ENCODE results near the gene RNF123. TPM values are rescaled to one million over a fixed set of nuclear protein-coding genes. Genes with fewer than 3 reads are reported as not detected.

RNF123 gene
- total and polyA plus RNA-seq, 2 donors (not counting 1 experiment from before 2014, with no cell fraction given): 51.8 to 69.0 TPM

DNA sequence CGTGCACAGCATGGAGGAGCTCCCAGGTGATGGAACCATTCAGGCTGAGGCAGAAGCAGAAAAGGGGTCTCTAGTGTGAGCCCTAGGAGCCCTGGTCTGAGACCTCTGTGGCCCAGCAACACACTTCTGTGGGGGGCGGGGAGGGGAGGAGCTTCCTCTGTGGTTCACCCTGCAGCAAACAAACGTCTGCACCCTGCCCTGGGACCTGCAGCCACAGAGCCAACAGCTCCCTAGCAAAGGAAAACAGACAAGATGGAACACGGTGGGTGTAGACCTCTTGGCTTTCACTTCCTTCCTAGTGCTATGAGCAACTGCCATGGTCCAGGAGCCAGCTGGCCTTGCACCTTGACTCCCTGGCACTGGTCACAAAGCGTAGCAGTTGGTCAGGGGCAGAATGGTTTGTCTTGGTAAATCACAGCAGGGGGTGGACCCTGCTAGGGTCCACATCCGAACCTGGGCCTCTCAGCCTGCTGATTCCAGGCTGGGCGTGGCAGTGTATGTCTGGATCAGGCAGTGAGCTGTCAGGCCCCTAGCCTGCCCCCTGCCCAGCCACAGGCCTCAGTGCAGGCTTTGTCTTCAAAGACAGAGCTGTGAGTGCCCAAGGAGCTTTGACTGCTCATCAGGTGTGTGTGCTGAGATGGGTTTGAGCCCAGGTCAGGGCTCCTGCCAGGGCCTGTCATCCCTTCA is 23.4 kb downstream of the RNF123 start:
- DNase-seq (peak; percentile 18), ATAC-seq (ENCODE audit: low read depth) (no peak)
- Mint-ChIP-seq H3K27me3 (no peaks in the 10 kb centered on the region), H3K4me1 (peaks cover 4% of the 10 kb centered on the region), H3K4me3 (no peak overlapping the region), H3K27ac (no peak overlapping the region), H3K9me3 (ENCODE audit: insufficient read depth) (no peaks in the 10 kb centered on the region)
- ChIA-PET CTCF (no interaction called here), POLR2A (no interaction called here)
- no peak overlapping the region for H3K4me3 ChIP-seq (ENCODE audit: control extremely low read depth in 1 of 5, extremely low read depth in 1 of 5, insufficient read depth in 1 of 5, low read depth in 2 of 5, low read length in 4 of 5)
- WGBS (ENCODE audit: insufficient coverage): 51% methylated on average over 7 of the region's 7 CpGs
- no peak overlapping the region for H3K4me2 ChIP-seq (replicated peaks; ENCODE audit: low read depth, low read length, poor library complexity, severe bottlenecking)
- peaks cover 0 to 8% of the 10 kb centered on the region in 2 donors for H3K4me1 ChIP-seq (ENCODE audit: control insufficient read depth in 2 of 2, insufficient read depth in 2 of 2, low read length in 2 of 2)
- intact Hi-C loops (cut with micrococcal nuclease): no loop called here
- H3K9me3 ChIP-seq (ENCODE audit: control extremely low read depth in 1 of 3, control insufficient read depth in 2 of 3, insufficient read depth in 1 of 3, low read length in 2 of 3): no peaks in the 10 kb centered on the region
- no peaks in the 10 kb centered on the region for H3K27me3 ChIP-seq (replicated peaks in 1 of 4; ENCODE audit: control extremely low read depth in 1 of 4, control insufficient read depth in 3 of 4, insufficient read depth in 4 of 4, low read length in 3 of 4)
- no peak overlapping the region for H3K9ac ChIP-seq (ENCODE audit: low read length)
- no peaks in the 10 kb centered on the region for H4K20me1 ChIP-seq (ENCODE audit: control insufficient read depth, insufficient read depth, low read length, poor library complexity, severe bottlenecking)
- H2AFZ ChIP-seq (ENCODE audit: insufficient read depth, low read depth, low read length, poor library complexity, severe bottlenecking): no peak overlapping the region
- no peak overlapping the region for H3K27ac ChIP-seq (ENCODE audit: low read length in 2 of 2)
- TF ChIP-seq, protein P1, sequence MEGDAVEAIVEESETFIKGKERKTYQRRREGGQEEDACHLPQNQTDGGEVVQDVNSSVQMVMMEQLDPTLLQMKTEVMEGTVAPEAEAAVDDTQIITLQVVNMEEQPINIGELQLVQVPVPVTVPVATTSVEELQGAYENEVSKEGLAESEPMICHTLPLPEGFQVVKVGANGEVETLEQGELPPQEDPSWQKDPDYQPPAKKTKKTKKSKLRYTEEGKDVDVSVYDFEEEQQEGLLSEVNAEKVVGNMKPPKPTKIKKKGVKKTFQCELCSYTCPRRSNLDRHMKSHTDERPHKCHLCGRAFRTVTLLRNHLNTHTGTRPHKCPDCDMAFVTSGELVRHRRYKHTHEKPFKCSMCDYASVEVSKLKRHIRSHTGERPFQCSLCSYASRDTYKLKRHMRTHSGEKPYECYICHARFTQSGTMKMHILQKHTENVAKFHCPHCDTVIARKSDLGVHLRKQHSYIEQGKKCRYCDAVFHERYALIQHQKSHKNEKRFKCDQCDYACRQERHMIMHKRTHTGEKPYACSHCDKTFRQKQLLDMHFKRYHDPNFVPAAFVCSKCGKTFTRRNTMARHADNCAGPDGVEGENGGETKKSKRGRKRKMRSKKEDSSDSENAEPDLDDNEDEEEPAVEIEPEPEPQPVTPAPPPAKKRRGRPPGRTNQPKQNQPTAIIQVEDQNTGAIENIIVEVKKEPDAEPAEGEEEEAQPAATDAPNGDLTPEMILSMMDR (IDR thresholded peaks at IDR 0.05): no peak
- no peak for TF ChIP-seq EZH2 (IDR thresholded peaks at IDR 0.05; ENCODE audit: borderline replicate concordance, insufficient read depth, low read depth, low read length, poor library complexity, severe bottlenecking)
- H3K36me3 ChIP-seq (replicated peaks in 1 of 2; ENCODE audit: control extremely low read depth in 1 of 2, control insufficient read depth in 1 of 2, extremely low read depth in 1 of 2, insufficient read depth in 2 of 2, low read length in 1 of 2): peaks cover 0 to 5% of the 10 kb centered on the region in 2 experiments
- no peaks in the 10 kb centered on the region for H3K79me2 ChIP-seq (ENCODE audit: control insufficient read depth, insufficient read depth, low read length)

DNA sequence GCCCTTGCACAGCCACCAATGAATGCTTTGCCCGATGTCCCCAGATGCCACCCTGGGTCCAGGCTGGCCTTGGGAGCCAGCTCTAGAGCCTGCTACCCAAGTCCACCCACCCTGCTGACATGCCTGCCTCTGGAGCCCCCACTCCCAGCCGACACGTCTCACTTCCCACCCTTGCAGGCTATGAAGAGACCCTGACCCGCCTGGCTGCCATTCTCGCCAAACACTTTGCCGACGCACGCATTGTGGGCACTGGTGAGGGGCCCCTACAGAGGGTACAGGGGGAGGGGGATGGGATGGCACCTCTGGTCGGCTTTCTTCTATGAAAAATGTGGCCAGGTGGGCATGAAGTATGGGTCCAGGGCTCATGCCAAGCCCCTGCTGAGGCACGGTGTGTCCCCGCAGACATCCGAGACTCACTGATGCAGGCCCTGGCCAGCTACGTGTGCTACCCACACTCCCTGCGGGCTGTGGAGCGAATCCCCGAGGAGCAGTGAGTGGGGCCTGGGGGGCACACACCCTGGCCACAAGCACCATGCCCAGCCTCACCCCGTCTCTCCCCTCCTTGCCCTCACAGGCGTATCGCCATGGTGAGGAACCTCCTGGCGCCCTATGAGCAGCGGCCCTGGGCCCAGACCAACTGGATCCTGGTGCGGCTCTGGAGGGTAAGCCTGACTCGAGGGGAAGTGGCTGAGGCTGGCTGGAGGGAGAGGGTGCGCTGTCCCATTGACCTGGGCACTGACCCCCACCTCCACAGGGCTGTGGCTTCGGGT is 24.2 kb downstream of the RNF123 start:
- ATAC-seq (ENCODE audit: low read depth) (no peak), DNase-seq (peak; percentile 17)
- Histone ChIP-seq H3K4me3 (ENCODE audit: control extremely low read depth in 1 of 5, extremely low read depth in 1 of 5, insufficient read depth in 1 of 5, low read depth in 2 of 5, low read length in 4 of 5) (no peak overlapping the region), H3K9me3 (ENCODE audit: control extremely low read depth in 1 of 3, control insufficient read depth in 2 of 3, insufficient read depth in 1 of 3, low read length in 2 of 3) (no peaks in the 10 kb centered on the region), H3K9ac (ENCODE audit: low read length) (no peak overlapping the region), H3K36me3 (replicated peaks in 1 of 2; ENCODE audit: control extremely low read depth in 1 of 2, control insufficient read depth in 1 of 2, extremely low read depth in 1 of 2, insufficient read depth in 2 of 2, low read length in 1 of 2) (peaks cover 0 to 5% of the 10 kb centered on the region in 2 experiments), H3K4me2 (replicated peaks; ENCODE audit: low read depth, low read length, poor library complexity, severe bottlenecking) (no peak overlapping the region), H3K27me3 (replicated peaks in 1 of 4; ENCODE audit: control extremely low read depth in 1 of 4, control insufficient read depth in 3 of 4, insufficient read depth in 4 of 4, low read length in 3 of 4) (no peaks in the 10 kb centered on the region), H3K79me2 (ENCODE audit: control insufficient read depth, insufficient read depth, low read length) (peaks cover 3% of the 10 kb centered on the region), H2AFZ (ENCODE audit: insufficient read depth, low read depth, low read length, poor library complexity, severe bottlenecking) (no peak overlapping the region), H3K27ac (ENCODE audit: low read length in 2 of 2) (no peak overlapping the region), H4K20me1 (ENCODE audit: control insufficient read depth, insufficient read depth, low read length, poor library complexity, severe bottlenecking) (no peaks in the 10 kb centered on the region), H3K4me1 (ENCODE audit: control insufficient read depth in 2 of 2, insufficient read depth in 2 of 2, low read length in 2 of 2) (peaks cover 1 to 12% of the 10 kb centered on the region in 2 donors)
- Mint-ChIP-seq H3K4me3 (no peak overlapping the region), H3K4me1 (peaks cover 5% of the 10 kb centered on the region), H3K27ac (no peak overlapping the region), H3K9me3 (ENCODE audit: insufficient read depth) (no peaks in the 10 kb centered on the region), H3K27me3 (no peaks in the 10 kb centered on the region)
- ChIA-PET POLR2A (no interaction called here), CTCF (no interaction called here)
- intact Hi-C loops (cut with micrococcal nuclease): no loop called here
- WGBS (ENCODE audit: insufficient coverage): 90% methylated on average over 16 of the region's 25 CpGs
- TF ChIP-seq, protein P1 (IDR thresholded peaks at IDR 0.05): no peak
- no peak for TF ChIP-seq EZH2 (IDR thresholded peaks at IDR 0.05; ENCODE audit: borderline replicate concordance, insufficient read depth, low read depth, low read length, poor library complexity, severe bottlenecking)
